Heart left ventricle (tissue), 16 donors: ENCODE data around the gene ITGA5. TPM values are rescaled to one million over a fixed set of nuclear protein-coding genes. Genes with fewer than 3 reads are reported as not detected.

Experiments used
- ATAC-seq, 4 donors: fragments of 200-7000 bp; cut with Tn5 transposase; one replicate each; pipeline ENCODE4 v1.9.1; 2020 to 2022; ENCODE audit warnings: moderate library complexity in 4 of 4, mild to moderate bottlenecking in 3 of 4, moderate number of reproducible peaks in 1 of 4
- DNase-seq, 5 donors: peaks; one replicate each; pipeline ENCODE4 v3.0.0-alpha.2; 2020
- H3K27ac ChIP-seq, 12 donors: fragments of 200-600 bp; sonication (generic) in 4 of 12; one replicate each; pipeline versions ENCODE4 v1.5.0 to v1.8.0; 2016 to 2022; ENCODE audit warnings: mild to moderate bottlenecking in 2 of 12
- H3K27me3 ChIP-seq, 9 donors: fragments of 200-600 bp; sonication (generic) in 2 of 9; one replicate each; pipeline versions ENCODE4 v1.5.1 to v1.8.0; 2016 to 2022; ENCODE audit warnings: mild to moderate bottlenecking in 3 of 9
- H3K36me3 ChIP-seq, 9 donors: fragments of 200-600 bp; sonication (generic) in 2 of 9; one replicate each; pipeline versions ENCODE4 v1.5.0 to v1.8.0; 2018 to 2022; ENCODE audit warnings: mild to moderate bottlenecking in 2 of 9
- H3K4me1 ChIP-seq, 12 donors: fragments of 200-600 bp; sonication (generic) in 4 of 12; one replicate each; pipeline versions ENCODE4 v1.5.0 to v1.8.0; 2016 to 2022; ENCODE audit warnings: mild to moderate bottlenecking in 3 of 12
- H3K4me3 ChIP-seq, 12 donors: fragments of 200-600 bp; sonication (generic) in 4 of 12; one replicate each; pipeline versions ENCODE4 v1.5.0 to v1.8.0; 2017 to 2022; ENCODE audit warnings: mild to moderate bottlenecking in 9 of 12, moderate library complexity in 4 of 12
- H3K9me3 ChIP-seq, 12 donors: fragments of 200-600 bp; sonication (generic) in 4 of 12; one replicate each; pipeline versions ENCODE4 v1.5.0 to v1.8.0; 2016 to 2022; ENCODE audit warnings: mild to moderate bottlenecking in 1 of 12
- CTCF ChIP-seq, 12 donors: fragments of 200-600 bp; sonication (generic) in 4 of 12; IDR thresholded peaks; one replicate each; pipeline versions ENCODE4 v1.5.0 to v1.8.0; 2018 to 2022; ENCODE audit warnings: antibody characterized with exemption in 12 of 12, mild to moderate bottlenecking in 5 of 12
- POLR2A ChIP-seq, 2 donors: fragments of 450-650 bp; IDR thresholded peaks; one replicate each; pipeline ENCODE4 v1.6.1; 2017; ENCODE audit warnings: antibody characterized with exemption in 2 of 2, mild to moderate bottlenecking in 2 of 2, moderate library complexity in 2 of 2
- WGBS, 4 donors: extraction: QIAGEN DNeasy Blood & Tissue Kit in 2 of 4; methylation state at CpG; one replicate each; pipeline versions ENCODE4 v1.1.5 to v1.1.7; 2013 to 2018; 5-methylcytosine and 5-hydroxymethylcytosine counted together
- intact Hi-C, 10 donors: fragments of 100-400 bp; cut with DNase I; formaldehyde crosslinking; loops; one replicate each; pipeline versions ENCODE4 v1.11.1 to v1.14.2; 2022
- polyA plus RNA-seq, 2 donors: library from polyadenylated mRNA; stranded (reverse); fragments of 200-250 nt; gene quantifications; one replicate each; pipeline ENCODE4 v1.2.3, GENCODE V29; 2013
- total RNA-seq, 9 donors: library from RNA; depleted of rRNA in 2 of 9; stranded (reverse); fragments of >200 nt in 2 of 9; fragmentation: NEBNext Ultra II Directional in 3 of 9; extraction: Animal tissue kit (Norgen Biotek cat#: 25700) in 3 of 9; gene quantifications; one replicate each; pipeline versions ENCODE4 v1.1.0 to v1.2.4, GENCODE V29; 2016 to 2023
- donor health status: ischemic (EF 13 %, LVEDD 7.1; RV severe dilation, severe dysfunction).
- donor health status: healthy with polysubstance abuse.
- donor health status: DM: no; HTN: yes; CAD: no.
- donor health status: DM: no; HTN: no; CAD: no.
- donor health status: ischemic (EF 25% LVEDD 6.9; RV normal size, moderate dysfunction).
- donor health status: ischemic (EF 25% LVEDD 5.7; RV mildly dilated, moderate dysfunction).
- donor health status: healthy.
- donor health status: DM: yes; HTN: yes; CAD: no.
- donor health status: ischemic (EF 35%, LVEDD 5.7; RV mildly dilated, moderate dysfunction).
- donor health status: nonischemic (EF 11% LVEDD 7.7; RV severe dilation, severe dysfunction).
- donor health status: DM: yes; HTN: yes; CAD: no.
- donor health status: PGD.
- donor health status: ischemic (EF 29% LVEDD 5.4; RV normal size, mild dysfunction).
- donor health status: nonischemic (EF 23%, LVEDD 6.1; RV moderate dilation, normal function).

Gene ITGA5
- total and polyA plus RNA-seq, 11 donors: 33.2 to 301 (median 55.0) TPM

GRCh38 chr12:54360717-54361456 lies 58.2 kb downstream of the ITGA5 start:
- 64 to 68% (median 67%) methylated on average over 16 of the region's 16 CpGs for WGBS, 4 donors
- intact Hi-C loops: loop anchor here in 7 of 10 donors (2.0 to 10.0 kb wide), 5 partner anchors 66 to 140 kb away; no protein-coding TSS in a partner anchor

GRCh38 chr12:54359762-54360351 lies 59.2 kb downstream of the ITGA5 start:
- 42 to 54% (median 47%) methylated on average over 9 of the region's 9 CpGs for WGBS, 4 donors
- peak overlapping the region in 11 of 12 donors; percentile 32 to 86 (median 69) for H3K4me3 ChIP-seq
- no peaks in the 10 kb centered on the region for H3K36me3 ChIP-seq
- DNase-seq: no peak
- TF ChIP-seq CTCF (IDR thresholded peaks at IDR 0.05) (no peak), POLR2A (IDR thresholded peaks at IDR 0.05) (no peak)
- intact Hi-C loops: loop anchor here (1.0 to 10.0 kb wide), 12 partner anchors 35 to 143 kb away; partner anchors contain the start of genes COPZ1 (in 3 of the 10), CBX5 (in 2 of the 10) and HNRNPA1 (in 2 of the 10)
- ATAC-seq: no peak
- peak overlapping the region; percentile 53 to 96 (median 90) for H3K27ac ChIP-seq
- H3K4me1 ChIP-seq: peaks cover 0 to 50% (median 13%) of the 10 kb centered on the region in 12 donors
- no peaks in the 10 kb centered on the region for H3K27me3 ChIP-seq
- no peaks in the 10 kb centered on the region for H3K9me3 ChIP-seq

More at GRCh38 chr12:54360717-54361456, 58.2 kb downstream of the ITGA5 start:
- no peak for TF ChIP-seq POLR2A (IDR thresholded peaks at IDR 0.05)
- peak; percentile 50 to 76 (median 66) for TF ChIP-seq CTCF (IDR thresholded peaks at IDR 0.05)
- ATAC-seq (peak in 3 of 4 donors; percentile 19 to 26 (median 25)), DNase-seq (peak; percentile 60 to 82 (median 79))
- H3K4me3 ChIP-seq: no peak overlapping the region
- peaks cover 0 to 54% (median 13%) of the 10 kb centered on the region in 12 donors for H3K4me1 ChIP-seq
- no peaks in the 10 kb centered on the region for H3K36me3 ChIP-seq
- no peaks in the 10 kb centered on the region for H3K9me3 ChIP-seq
- H3K27ac ChIP-seq: peak overlapping the region in 7 of 12 donors; percentile 78 to 96 (median 91)
- H3K27me3 ChIP-seq: no peaks in the 10 kb centered on the region

- peaks cover 0 to 43% (median 13%) of the 10 kb centered on the region in 12 donors for H3K4me1 ChIP-seq
- ATAC-seq (peak; percentile 95 to 97 (median 97)), DNase-seq (peak; percentile 95 to 98 (median 97))
- intact Hi-C loops: loop anchor here in 5 of 10 donors (1.0 to 10.0 kb wide), 8 partner anchors 34 to 142 kb away; partner anchors contain the start of genes COPZ1 (in 3 of the 5), CBX5 (in 2 of the 5) and HNRNPA1 (in 2 of the 5)
- no peaks in the 10 kb centered on the region for H3K36me3 ChIP-seq
- no peaks in the 10 kb centered on the region for H3K27me3 ChIP-seq
- H3K4me3 ChIP-seq: peak overlapping the region; percentile 24 to 86 (median 68)
- TF ChIP-seq POLR2A (IDR thresholded peaks at IDR 0.05): peak in 1 of 2 donors; percentile 56
- no peak for TF ChIP-seq CTCF (IDR thresholded peaks at IDR 0.05)
- peak overlapping the region; percentile 53 to 96 (median 90) for H3K27ac ChIP-seq
- no peaks in the 10 kb centered on the region for H3K9me3 ChIP-seq
- 0 to 2% (median 1%) methylated on average over 40 of the region's 40 CpGs for WGBS, 4 donors
Observed at GRCh38 chr12:54358945-54359761, 59.9 kb downstream of the ITGA5 start.
